Lower leg skin (tissue), 4 donors: Measurements from ENCODE around the gene ZNF532. TPM values are rescaled to one million over a fixed set of nuclear protein-coding genes. Genes with fewer than 3 reads are reported as not detected.

Experiments used
- DNase-seq, 2 donors: peaks; one replicate each; pipeline ENCODE4 v3.0.0-alpha.2; 2019; ENCODE audit warnings: low spot score in 2 of 2
- H3K4me3 ChIP-seq: fragments of 200-600 bp; sonication (generic); 2 replicates; pipeline ENCODE4 v1.5.1; 2017; ENCODE audit warnings: mild to moderate bottlenecking, low read depth; ENCODE audit not compliant: poor library complexity, severe bottlenecking
- POLR2A ChIP-seq, 2 donors: fragments of 450-650 bp; IDR thresholded peaks; one replicate each; pipeline ENCODE4 v1.6.1; 2016 to 2017; ENCODE audit warnings: antibody characterized with exemption in 2 of 2, mild to moderate bottlenecking in 1 of 2, moderate library complexity in 1 of 2
- WGBS, 2 donors: methylation state at CpG; one replicate each; pipeline ENCODE4 v1.1.5; 2018; 5-methylcytosine and 5-hydroxymethylcytosine counted together
- intact Hi-C: fragments of 100-400 bp; cut with DNase I; formaldehyde crosslinking; loops from one replicate; pipeline ENCODE4 v1.15.0; 2023; ENCODE audit warnings: low total_unique reads
- total RNA-seq, 4 donors: library from RNA; depleted of rRNA; stranded (reverse); fragments of >200 nt; gene quantifications; one replicate each; pipeline ENCODE4 v1.1.0, GENCODE V29; 2016
- TF ChIP-seq, protein P1 (sequence below), 3 donors: fragments of 450-650 bp; IDR thresholded peaks; one replicate each; pipeline ENCODE4 v1.5.1; 2016; ENCODE audit warnings: antibody characterized with exemption in 3 of 3, mild to moderate bottlenecking in 3 of 3, moderate library complexity in 2 of 3

Gene ZNF532
- total RNA-seq, 4 donors from 2014 or later: 11.1 to 40.1 (median 29.8) TPM

DNA sequence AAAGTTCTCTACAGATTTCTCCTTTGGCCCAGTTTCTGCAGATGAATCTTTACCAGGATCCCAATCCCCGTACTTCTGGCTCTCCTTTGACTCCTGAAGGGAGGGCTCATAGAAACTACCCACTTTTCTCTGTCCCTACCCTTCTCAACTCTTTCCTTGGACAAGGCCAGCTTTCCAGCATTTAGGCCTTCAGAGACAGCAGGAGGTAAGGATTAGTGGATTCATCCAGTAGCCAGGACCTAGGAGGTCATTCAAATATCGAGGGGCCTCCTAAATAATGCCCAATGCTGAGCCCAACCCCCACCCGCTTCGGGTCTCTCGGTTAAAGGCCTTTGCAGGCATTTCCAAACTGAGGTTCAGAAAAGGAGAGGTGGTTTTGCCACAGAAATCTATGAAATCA lies 4.8 kb upstream of the ZNF532 start:
- WGBS, 2 donors: 62 to 71% methylated on average over 5 of the region's 5 CpGs
- no peak for DNase-seq
- intact Hi-C loops: no loop called here
- TF ChIP-seq, protein P1, sequence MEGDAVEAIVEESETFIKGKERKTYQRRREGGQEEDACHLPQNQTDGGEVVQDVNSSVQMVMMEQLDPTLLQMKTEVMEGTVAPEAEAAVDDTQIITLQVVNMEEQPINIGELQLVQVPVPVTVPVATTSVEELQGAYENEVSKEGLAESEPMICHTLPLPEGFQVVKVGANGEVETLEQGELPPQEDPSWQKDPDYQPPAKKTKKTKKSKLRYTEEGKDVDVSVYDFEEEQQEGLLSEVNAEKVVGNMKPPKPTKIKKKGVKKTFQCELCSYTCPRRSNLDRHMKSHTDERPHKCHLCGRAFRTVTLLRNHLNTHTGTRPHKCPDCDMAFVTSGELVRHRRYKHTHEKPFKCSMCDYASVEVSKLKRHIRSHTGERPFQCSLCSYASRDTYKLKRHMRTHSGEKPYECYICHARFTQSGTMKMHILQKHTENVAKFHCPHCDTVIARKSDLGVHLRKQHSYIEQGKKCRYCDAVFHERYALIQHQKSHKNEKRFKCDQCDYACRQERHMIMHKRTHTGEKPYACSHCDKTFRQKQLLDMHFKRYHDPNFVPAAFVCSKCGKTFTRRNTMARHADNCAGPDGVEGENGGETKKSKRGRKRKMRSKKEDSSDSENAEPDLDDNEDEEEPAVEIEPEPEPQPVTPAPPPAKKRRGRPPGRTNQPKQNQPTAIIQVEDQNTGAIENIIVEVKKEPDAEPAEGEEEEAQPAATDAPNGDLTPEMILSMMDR (IDR thresholded peaks at IDR 0.05): no peak
- TF ChIP-seq POLR2A (IDR thresholded peaks at IDR 0.05): no peak
- H3K4me3 ChIP-seq: no peak overlapping the region

DNA sequence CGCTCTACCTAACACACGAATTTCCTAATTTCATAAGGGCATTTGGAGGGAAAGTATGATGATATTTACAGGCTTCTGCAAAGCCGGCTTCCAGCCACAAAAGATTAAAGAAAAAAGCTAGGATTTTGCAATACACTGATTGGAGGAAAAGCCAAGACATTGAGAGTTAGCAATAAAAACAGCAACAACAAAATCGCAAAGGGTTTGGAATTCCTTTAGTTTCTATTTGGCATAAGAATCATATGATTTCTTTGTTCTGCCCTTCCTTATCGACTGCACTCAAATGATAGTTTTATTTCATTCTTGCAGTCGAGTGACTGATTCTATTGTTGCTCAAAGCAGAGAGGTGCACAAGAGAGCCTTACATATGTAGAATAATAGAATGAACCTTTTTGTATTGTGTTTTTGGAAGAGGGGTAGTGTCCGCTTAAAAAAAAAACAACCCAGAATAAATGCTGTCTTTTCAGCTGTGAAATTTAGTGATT lies 3.9 kb upstream of the ZNF532 start:
- no peak for TF ChIP-seq POLR2A (IDR thresholded peaks at IDR 0.05)
- TF ChIP-seq, protein P1 (IDR thresholded peaks at IDR 0.05): no peak
- DNase-seq: no peak
- H3K4me3 ChIP-seq: no peak overlapping the region
- 41% methylated on average over 7 of the region's 7 CpGs for WGBS, 2 donors
- intact Hi-C loops: no loop called here

DNA sequence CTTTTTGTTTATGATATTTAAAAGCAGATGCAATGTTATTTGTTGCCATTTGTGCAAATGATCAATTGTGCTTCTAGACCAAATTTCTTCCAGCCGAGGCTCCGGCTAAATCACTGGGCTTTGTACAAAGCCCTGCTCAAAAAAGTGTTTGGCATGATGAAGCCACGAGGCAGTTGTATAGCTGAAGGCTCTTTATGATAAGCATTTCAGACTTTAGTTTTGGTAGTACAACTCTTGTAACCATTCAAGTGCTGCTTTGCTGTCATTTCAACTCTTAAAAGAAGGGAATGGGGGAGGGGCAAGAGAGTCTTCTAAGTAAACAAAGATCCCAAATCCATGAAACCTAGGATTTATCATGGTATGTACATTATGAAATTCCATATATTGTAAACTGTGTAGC lies 3.3 kb upstream of the ZNF532 start:
- DNase-seq: no peak
- intact Hi-C loops: no loop called here
- no peak overlapping the region for H3K4me3 ChIP-seq
- TF ChIP-seq, protein P1 (IDR thresholded peaks at IDR 0.05): no peak
- TF ChIP-seq POLR2A (IDR thresholded peaks at IDR 0.05): no peak
- 61 to 67% methylated on average over 3 of the region's 3 CpGs for WGBS, 2 donors

DNA sequence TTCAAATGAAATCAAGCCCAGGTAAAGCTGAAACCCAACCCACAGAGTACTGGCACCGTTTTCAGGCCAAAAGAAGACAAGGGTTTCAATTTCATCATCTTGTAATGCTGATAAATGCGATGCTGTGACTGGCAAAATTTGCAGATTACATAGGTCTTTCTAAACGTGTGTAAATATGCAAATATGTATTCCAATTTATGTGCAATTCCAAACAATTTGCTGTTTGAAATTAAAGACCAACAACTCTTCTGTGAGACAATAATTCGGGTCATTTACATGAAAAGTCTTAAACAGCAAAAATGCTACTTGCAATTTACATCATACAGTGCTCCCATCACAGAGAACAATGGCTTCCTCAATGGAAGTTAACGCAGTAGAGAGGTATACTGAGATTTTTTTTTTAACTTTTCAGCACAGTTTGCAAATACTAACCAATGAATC lies 2.8 kb upstream of the ZNF532 start:
- intact Hi-C loops: no loop called here
- H3K4me3 ChIP-seq: no peak overlapping the region
- WGBS, 2 donors: 72 to 74% methylated on average over 5 of the region's 5 CpGs
- TF ChIP-seq, protein P1 (IDR thresholded peaks at IDR 0.05): no peak
- no peak for DNase-seq

DNA sequence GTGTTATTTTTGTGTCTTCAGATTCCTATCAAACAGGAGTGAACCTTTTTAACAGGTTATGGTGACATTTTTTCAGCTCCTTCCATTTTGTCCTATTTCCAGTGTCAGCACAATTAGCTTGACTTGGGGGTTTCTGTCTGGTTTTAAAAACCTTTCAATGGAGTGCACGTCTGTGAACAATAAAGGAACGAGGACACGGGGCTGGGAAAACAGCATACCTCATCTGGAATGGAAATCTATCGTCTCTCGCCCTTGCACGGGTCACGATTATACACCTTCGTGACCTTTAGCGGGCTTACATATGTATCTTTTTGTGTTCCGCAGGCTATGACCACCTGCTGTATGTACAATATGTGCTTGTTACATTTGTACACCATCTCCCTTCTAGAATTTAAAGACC lies 2.3 kb upstream of the ZNF532 start:
- peak in 1 of 2 donors; percentile 52 for DNase-seq
- no peak for TF ChIP-seq POLR2A (IDR thresholded peaks at IDR 0.05)
- TF ChIP-seq, protein P1 (IDR thresholded peaks at IDR 0.05): no peak
- WGBS, 2 donors: 80 to 89% methylated on average over 10 of the region's 10 CpGs
- intact Hi-C loops: no loop called here
- no peak overlapping the region for H3K4me3 ChIP-seq

DNA sequence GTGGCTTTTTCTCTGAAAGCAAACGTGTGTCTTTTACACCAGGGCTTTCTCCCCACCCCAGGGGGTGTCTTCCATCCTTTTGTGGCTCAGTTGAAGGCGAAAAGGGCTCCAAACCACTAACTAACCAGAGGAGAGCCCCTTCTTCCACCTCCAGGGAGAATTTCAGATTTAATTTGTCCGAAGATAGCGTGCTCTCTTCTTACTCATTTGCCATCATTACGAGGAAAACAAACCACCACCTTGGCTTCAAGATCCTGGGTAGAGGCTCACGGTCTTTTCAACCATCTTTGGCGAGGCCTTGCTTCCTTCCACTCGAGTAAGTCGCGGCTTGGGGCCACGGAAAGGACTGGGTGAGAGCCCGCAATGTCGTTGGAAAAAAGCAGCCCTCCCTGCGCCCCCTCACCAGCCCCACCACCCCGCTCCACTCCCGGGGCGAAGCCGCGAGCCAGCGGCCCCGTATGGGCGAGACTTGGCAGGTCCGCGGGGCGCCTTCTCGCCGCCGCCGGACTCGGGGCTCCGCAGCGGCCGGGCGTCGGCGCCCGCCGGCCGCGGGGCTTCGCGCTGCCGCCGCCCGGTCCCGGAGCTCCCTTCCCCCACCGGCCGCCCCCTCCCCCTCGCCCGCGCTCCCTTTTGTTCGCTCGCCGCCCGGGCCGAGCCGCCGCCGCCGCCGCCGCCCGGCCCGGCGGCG lies 1.7 kb upstream of the ZNF532 start:
- no peak overlapping the region for H3K4me3 ChIP-seq
- intact Hi-C loops: no loop called here
- WGBS, 2 donors: 11 to 23% methylated on average over 15 to 18 of the region's 66 CpGs
- no peak for TF ChIP-seq POLR2A (IDR thresholded peaks at IDR 0.05)
- TF ChIP-seq, protein P1 (IDR thresholded peaks at IDR 0.05): no peak
- peak in 1 of 2 donors; percentile 88 for DNase-seq
